Fibroblast of lung (primary cell): ENCODE results near the gene NUP98.

Experiments
- CTCF ChIP-seq, 2 donors: IDR thresholded peaks in 1 of 2; conservative IDR thresholded peaks in 1 of 2; 1 replicate in 1 of 2; 2 replicates in 1 of 2; pipeline ENCODE4 v1.5.1; 2011 to 2012; ENCODE audit warnings: low read length in 2 of 2, control low read depth in 1 of 2, inconsistent platforms in 1 of 2, low read depth in 1 of 2, mild to moderate bottlenecking in 1 of 2
- EZH2 ChIP-seq: IDR thresholded peaks from 2 replicates; pipeline ENCODE4 v1.5.1; 2012; ENCODE audit warnings: low read length, control low read depth, mild to moderate bottlenecking; ENCODE audit errors: missing control alignments

- TF ChIP-seq CTCF (conservative IDR thresholded peaks at IDR 0.05 in 1 of 2, IDR thresholded peaks at IDR 0.05 in 1 of 2; ENCODE audit: low read depth in 1 of 2, low read length in 2 of 2) (no peak), EZH2 (no peak)
Measured at GRCh38 chr11:3659595-3660515, 137.5 kb downstream of the NUP98 start.
